ENCODE results near the gene JUNB.

JUNB gene

DNA sequence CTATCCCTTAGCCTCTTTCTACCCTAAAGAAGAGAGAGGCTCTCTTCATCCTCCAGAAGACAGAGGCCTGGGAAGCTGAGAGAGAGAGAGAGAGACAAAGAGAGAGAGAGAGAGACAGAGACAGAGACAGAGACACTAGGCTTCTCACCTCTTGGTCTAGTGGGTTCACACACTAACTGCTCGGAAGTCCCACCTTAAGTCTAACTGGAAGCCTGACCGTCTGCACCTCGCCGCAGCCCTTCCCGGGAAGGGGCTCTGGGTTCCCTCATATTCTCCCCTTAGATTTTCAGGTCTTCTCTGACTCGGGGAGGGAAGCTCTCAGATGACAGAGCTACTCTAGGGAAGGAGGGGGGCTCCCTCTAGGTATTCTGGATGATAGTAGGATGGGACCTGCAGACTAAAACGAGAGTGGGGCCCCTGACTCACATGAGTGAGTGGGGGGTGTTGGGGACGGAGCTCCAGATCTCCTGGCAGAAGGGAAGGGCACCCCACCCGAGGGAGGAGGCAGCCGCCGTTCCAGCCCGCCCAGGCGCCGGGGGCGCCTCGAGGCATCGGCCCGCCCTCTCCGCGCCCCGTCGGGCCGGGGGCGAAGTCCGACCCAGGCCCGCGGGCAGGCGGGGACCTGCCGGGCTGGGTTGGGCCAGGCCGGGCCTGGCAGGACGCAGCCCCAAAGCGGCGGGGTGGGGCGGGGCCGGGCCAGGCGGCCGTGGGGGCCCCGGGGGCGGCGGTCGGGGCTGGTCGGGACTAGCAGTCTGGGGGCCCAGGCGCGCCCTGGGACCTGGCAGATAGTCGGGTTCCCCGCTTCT, 2.0 kb upstream of the JUNB start:
- peaks cover 21% of the 10 kb centered on the region for H3K4me1 ChIP-seq (ENCODE audit: control insufficient read depth, insufficient read depth, low read length)
- CTCF ChIA-PET: interaction anchor here (0.7 to 3.4 kb wide), 5 partner anchors 12 to 37 kb away, joined by 4 to 20 read pairs (median 11); no protein-coding TSS in a partner anchor
- H3K9me3 ChIP-seq (ENCODE audit: control insufficient read depth, insufficient read depth, low read depth, low read length): no peaks in the 10 kb centered on the region
- no peak for TF ChIP-seq ZNF571 (tag by site-specific recombination; IDR thresholded peaks at IDR 0.05)
- TF ChIP-seq ZNF146 (tag by site-specific recombination; IDR thresholded peaks at IDR 0.05): no peak
- TF ChIP-seq ZNF335 (tag by site-specific recombination; conservative IDR thresholded peaks at IDR 0.05): peak; percentile 37; the same call in 1 of the 2 replicates
- no peak for TF ChIP-seq SALL2 (tag by site-specific recombination; IDR thresholded peaks at IDR 0.05; ENCODE audit: borderline replicate concordance)
- no peak for TF ChIP-seq ZNF423 (tag by site-specific recombination; IDR thresholded peaks at IDR 0.05)
- no peak for TF ChIP-seq ZNF202 (tag by site-specific recombination; IDR thresholded peaks at IDR 0.05; ENCODE audit: borderline replicate concordance)
- TF ChIP-seq SP3 (tag by site-specific recombination; IDR thresholded peaks at IDR 0.05): no peak
- TF ChIP-seq, protein P1, sequence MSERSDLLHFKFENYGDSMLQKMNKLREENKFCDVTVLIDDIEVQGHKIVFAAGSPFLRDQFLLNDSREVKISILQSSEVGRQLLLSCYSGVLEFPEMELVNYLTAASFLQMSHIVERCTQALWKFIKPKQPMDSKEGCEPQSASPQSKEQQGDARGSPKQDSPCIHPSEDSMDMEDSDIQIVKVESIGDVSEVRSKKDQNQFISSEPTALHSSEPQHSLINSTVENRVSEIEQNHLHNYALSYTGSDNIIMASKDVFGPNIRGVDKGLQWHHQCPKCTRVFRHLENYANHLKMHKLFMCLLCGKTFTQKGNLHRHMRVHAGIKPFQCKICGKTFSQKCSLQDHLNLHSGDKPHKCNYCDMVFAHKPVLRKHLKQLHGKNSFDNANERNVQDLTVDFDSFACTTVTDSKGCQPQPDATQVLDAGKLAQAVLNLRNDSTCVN (tag by site-specific recombination; optimal IDR thresholded peaks at IDR 0.05): no peak
- TF ChIP-seq, protein P2, sequence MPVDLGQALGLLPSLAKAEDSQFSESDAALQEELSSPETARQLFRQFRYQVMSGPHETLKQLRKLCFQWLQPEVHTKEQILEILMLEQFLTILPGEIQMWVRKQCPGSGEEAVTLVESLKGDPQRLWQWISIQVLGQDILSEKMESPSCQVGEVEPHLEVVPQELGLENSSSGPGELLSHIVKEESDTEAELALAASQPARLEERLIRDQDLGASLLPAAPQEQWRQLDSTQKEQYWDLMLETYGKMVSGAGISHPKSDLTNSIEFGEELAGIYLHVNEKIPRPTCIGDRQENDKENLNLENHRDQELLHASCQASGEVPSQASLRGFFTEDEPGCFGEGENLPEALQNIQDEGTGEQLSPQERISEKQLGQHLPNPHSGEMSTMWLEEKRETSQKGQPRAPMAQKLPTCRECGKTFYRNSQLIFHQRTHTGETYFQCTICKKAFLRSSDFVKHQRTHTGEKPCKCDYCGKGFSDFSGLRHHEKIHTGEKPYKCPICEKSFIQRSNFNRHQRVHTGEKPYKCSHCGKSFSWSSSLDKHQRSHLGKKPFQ (tag by site-specific recombination; IDR thresholded peaks at IDR 0.05): 0 out of 2 replicates have a peak, but pooled peaks have one; percentile 80
- no peak for TF ChIP-seq ZNF707 (tag by site-specific recombination; IDR thresholded peaks at IDR 0.05)
- no peak for TF ChIP-seq TRIM28 (IDR thresholded peaks at IDR 0.05; ENCODE audit: borderline replicate concordance, low read length)
- TF ChIP-seq ZBTB48 (tag by site-specific recombination; IDR thresholded peaks at IDR 0.05): 0 out of 2 replicates have a peak, but pooled peaks have one; percentile 10
- TF ChIP-seq, protein P3, sequence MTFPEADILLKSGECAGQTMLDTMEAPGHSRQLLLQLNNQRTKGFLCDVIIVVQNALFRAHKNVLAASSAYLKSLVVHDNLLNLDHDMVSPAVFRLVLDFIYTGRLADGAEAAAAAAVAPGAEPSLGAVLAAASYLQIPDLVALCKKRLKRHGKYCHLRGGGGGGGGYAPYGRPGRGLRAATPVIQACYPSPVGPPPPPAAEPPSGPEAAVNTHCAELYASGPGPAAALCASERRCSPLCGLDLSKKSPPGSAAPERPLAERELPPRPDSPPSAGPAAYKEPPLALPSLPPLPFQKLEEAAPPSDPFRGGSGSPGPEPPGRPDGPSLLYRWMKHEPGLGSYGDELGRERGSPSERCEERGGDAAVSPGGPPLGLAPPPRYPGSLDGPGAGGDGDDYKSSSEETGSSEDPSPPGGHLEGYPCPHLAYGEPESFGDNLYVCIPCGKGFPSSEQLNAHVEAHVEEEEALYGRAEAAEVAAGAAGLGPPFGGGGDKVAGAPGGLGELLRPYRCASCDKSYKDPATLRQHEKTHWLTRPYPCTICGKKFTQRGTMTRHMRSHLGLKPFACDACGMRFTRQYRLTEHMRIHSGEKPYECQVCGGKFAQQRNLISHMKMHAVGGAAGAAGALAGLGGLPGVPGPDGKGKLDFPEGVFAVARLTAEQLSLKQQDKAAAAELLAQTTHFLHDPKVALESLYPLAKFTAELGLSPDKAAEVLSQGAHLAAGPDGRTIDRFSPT (tag by site-specific recombination; IDR thresholded peaks at IDR 0.05): no peak
- TF ChIP-seq ZNF19 (tag by site-specific recombination; IDR thresholded peaks at IDR 0.05; ENCODE audit: low read depth): no peak
- no peak for TF ChIP-seq ZFP69B (tag by site-specific recombination; IDR thresholded peaks at IDR 0.05)
- TF ChIP-seq, protein P4, sequence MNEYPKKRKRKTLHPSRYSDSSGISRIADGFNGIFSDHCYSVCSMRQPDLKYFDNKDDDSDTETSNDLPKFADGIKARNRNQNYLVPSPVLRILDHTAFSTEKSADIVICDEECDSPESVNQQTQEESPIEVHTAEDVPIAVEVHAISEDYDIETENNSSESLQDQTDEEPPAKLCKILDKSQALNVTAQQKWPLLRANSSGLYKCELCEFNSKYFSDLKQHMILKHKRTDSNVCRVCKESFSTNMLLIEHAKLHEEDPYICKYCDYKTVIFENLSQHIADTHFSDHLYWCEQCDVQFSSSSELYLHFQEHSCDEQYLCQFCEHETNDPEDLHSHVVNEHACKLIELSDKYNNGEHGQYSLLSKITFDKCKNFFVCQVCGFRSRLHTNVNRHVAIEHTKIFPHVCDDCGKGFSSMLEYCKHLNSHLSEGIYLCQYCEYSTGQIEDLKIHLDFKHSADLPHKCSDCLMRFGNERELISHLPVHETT (tag by site-specific recombination; IDR thresholded peaks at IDR 0.05): no peak
- no peak for TF ChIP-seq ZNF701 (tag by site-specific recombination; IDR thresholded peaks at IDR 0.05)
- TF ChIP-seq, protein P5, sequence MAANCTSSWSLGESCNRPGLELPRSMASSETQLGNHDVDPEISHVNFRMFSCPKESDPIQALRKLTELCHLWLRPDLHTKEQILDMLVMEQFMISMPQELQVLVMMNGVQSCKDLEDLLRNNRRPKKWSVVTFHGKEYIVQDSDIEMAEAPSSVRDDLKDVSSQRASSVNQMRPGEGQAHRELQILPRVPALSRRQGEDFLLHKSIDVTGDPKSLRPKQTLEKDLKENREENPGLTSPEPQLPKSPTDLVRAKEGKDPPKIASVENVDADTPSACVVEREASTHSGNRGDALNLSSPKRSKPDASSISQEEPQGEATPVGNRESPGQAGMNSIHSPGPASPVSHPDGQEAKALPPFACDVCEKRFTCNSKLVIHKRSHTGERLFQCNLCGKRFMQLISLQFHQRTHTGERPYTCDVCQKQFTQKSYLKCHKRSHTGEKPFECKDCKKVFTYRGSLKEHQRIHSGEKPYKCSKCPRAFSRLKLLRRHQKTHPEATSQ (tag by site-specific recombination; IDR thresholded peaks at IDR 0.05): no peak
- TF ChIP-seq SETDB1 (IDR thresholded peaks at IDR 0.05; ENCODE audit: insufficient read length, low read length): no peak
- peak; percentile 11 for TF ChIP-seq ZFHX2 (tag by site-specific recombination; conservative IDR thresholded peaks at IDR 0.05)
- TF ChIP-seq, protein P6, sequence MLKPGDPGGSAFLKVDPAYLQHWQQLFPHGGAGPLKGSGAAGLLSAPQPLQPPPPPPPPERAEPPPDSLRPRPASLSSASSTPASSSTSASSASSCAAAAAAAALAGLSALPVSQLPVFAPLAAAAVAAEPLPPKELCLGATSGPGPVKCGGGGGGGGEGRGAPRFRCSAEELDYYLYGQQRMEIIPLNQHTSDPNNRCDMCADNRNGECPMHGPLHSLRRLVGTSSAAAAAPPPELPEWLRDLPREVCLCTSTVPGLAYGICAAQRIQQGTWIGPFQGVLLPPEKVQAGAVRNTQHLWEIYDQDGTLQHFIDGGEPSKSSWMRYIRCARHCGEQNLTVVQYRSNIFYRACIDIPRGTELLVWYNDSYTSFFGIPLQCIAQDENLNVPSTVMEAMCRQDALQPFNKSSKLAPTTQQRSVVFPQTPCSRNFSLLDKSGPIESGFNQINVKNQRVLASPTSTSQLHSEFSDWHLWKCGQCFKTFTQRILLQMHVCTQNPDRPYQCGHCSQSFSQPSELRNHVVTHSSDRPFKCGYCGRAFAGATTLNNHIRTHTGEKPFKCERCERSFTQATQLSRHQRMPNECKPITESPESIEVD (tag by site-specific recombination; IDR thresholded peaks at IDR 0.05): no peak
- 0 out of 2 replicates have a peak, but pooled peaks have one; percentile 9 for TF ChIP-seq ZBTB17 (tag by site-specific recombination; IDR thresholded peaks at IDR 0.05)
- no peak for TF ChIP-seq ZNF791 (tag by site-specific recombination; IDR thresholded peaks at IDR 0.05)
- TF ChIP-seq IKZF3 (tag by site-specific recombination; IDR thresholded peaks at IDR 0.05): no peak
- TF ChIP-seq, protein P7, sequence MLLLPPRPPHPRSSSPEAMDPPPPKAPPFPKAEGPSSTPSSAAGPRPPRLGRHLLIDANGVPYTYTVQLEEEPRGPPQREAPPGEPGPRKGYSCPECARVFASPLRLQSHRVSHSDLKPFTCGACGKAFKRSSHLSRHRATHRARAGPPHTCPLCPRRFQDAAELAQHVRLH (tag by site-specific recombination; IDR thresholded peaks at IDR 0.05): 0 out of 2 replicates have a peak, but pooled peaks have one; percentile 19
- TF ChIP-seq, protein P8, sequence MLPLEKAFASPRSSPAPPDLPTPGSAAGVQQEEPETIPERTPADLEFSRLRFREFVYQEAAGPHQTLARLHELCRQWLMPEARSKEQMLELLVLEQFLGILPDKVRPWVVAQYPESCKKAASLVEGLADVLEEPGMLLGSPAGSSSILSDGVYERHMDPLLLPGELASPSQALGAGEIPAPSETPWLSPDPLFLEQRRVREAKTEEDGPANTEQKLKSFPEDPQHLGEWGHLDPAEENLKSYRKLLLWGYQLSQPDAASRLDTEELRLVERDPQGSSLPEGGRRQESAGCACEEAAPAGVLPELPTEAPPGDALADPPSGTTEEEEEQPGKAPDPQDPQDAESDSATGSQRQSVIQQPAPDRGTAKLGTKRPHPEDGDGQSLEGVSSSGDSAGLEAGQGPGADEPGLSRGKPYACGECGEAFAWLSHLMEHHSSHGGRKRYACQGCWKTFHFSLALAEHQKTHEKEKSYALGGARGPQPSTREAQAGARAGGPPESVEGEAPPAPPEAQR (tag by site-specific recombination; IDR thresholded peaks at IDR 0.05): no peak

More for the DNA sequence above, 2.0 kb upstream of the JUNB start:
- peak overlapping the region; percentile 20 for H3K27ac ChIP-seq (ENCODE audit: extremely low read depth, low read depth, low read length)
- no peaks in the 10 kb centered on the region; a peak in 1 of 3 replicates for H3K36me3 ChIP-seq (ENCODE audit: control insufficient read depth in 2 of 2, insufficient read depth in 1 of 2, low read length in 2 of 2)
- POLR2A ChIA-PET: interaction anchor here (0.7 to 1.2 kb wide), 2 partner anchors 12 to 216 kb away, joined by 3 to 4 read pairs; no protein-coding TSS in a partner anchor
- H3K4me3 ChIP-seq (ENCODE audit: low read depth, low read length): peak overlapping the region; percentile 30

Data from HEK293 (cell line).